ENCODE results near the gene PRPF8.

GRCh38 chr17:1707107-1707506 is 22.4 kb upstream of the PRPF8 start:
- TF ChIP-seq REST (IDR thresholded peaks at IDR 0.05; ENCODE audit: insufficient read depth in 1 of 2, low read depth in 2 of 2, low read length in 1 of 2) = no peak
- no peak for TF ChIP-seq CTCF (IDR thresholded peaks at IDR 0.05)
- TF ChIP-seq POLR2AphosphoS5 (IDR thresholded peaks at IDR 0.05; ENCODE audit: low read depth, low read length) = no peak
